GM12801 (cell line): ENCODE measurements around the gene ENPP3.

Source experiments
- TF ChIP-seq, protein P1 (sequence below): IDR thresholded peaks from one replicate; pipeline ENCODE4 v1.5.1; 2011; ENCODE audit warnings: control low read depth; ENCODE audit not compliant: insufficient read length; ENCODE audit errors: extremely low read depth

Gene ENPP3

GRCh38 chr6:131770776-131771175 is 133.7 kb downstream of the ENPP3 start:
- TF ChIP-seq, protein P1, sequence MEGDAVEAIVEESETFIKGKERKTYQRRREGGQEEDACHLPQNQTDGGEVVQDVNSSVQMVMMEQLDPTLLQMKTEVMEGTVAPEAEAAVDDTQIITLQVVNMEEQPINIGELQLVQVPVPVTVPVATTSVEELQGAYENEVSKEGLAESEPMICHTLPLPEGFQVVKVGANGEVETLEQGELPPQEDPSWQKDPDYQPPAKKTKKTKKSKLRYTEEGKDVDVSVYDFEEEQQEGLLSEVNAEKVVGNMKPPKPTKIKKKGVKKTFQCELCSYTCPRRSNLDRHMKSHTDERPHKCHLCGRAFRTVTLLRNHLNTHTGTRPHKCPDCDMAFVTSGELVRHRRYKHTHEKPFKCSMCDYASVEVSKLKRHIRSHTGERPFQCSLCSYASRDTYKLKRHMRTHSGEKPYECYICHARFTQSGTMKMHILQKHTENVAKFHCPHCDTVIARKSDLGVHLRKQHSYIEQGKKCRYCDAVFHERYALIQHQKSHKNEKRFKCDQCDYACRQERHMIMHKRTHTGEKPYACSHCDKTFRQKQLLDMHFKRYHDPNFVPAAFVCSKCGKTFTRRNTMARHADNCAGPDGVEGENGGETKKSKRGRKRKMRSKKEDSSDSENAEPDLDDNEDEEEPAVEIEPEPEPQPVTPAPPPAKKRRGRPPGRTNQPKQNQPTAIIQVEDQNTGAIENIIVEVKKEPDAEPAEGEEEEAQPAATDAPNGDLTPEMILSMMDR, result no peak

DNA sequence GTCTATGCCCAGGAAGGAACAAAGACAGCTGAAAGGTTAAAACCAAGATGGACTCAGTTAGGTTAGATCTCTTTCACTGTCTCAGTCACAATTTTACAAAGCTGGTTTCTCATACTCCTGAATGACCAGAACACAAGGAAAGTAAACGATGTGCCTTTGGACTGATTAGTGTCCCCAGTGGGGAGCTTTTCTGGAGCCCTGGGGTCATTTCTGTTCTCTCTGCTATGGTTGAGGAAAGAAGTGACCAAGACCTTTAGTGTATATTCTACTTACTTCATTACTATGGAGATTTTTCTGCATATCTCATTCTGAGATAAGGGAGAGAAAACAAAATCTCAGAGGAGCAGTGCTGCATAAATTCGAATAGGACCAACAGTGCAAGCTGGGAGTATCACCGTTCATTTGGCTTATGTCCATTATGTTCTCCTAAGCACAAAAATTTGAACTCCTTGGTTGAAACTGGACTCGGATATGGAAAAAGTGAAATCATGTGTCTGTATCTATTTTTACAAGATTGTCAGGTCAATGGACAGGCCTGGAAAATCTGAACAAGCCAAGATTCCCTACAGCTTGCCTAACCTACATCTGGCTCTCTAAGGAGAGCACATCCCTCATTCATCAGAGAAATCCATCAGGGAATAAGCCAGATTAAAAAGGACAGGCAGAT is 136.3 kb downstream of the ENPP3 start:
- TF ChIP-seq, protein P1, result no peak

DNA sequence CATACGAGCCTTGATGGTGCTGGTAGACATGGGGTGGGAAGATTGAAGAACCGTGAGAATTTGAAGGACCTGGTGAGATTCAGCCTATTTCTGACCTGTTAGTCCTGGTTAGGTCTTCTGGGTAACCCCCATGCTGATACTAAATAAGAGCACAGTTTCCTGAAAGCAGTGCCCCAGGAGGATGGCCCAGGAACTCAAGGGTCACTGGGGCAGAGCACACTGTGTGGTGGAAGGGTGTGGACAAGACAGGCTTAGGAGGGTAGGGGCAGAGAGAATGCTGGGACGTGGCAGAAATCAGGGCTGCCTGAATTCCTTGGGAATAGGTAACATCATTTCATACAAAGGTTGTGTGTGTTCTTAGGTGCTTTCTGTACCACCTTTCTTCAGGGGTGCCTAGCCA is 138.8 kb downstream of the ENPP3 start:
- TF ChIP-seq, protein P1, result no peak

GRCh38 chr6:131776985-131777384 is 139.9 kb downstream of the ENPP3 start:
- TF ChIP-seq, protein P1, result no peak

DNA sequence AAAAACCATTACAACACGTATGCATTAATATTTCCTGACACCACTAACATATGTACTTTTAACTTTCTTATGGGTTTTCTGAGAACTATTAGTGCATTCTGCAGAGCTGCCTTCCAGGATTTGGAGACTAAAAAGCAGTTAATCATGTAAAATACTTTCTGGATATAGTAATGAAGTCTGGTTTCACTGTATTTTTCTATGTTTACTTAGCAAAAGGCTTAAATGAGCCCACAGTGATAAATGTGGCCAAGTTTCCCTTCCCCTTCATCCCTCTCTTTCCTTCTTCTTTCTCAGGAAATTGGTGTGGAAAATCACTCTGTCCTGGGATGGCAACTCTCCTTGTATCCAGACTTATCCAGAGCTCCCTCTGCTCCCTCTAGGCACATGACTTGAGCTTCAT is 141.1 kb downstream of the ENPP3 start:
- TF ChIP-seq, protein P1, result no peak

DNA sequence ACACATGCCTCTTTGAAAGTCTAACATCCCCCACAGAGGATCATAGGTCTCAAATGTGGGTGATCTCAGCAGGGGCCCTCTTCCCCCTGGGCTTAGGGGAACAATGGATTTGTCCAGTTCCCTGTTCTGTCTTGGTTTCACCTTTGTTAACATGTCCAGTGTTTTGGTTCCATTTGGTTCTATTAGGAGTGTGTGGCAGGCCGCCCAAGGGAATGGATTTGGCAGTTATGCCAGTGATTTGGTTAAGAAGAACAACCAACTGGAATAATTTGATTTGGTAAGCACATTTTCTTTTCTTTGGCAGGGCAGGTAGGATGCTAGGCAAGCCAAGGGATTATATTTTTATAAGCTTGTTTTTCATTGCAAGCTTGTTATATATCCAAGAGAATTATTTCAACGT is 142.2 kb downstream of the ENPP3 start:
- TF ChIP-seq, protein P1, result no peak

GRCh38 chr6:131780600-131780999 is 143.5 kb downstream of the ENPP3 start:
- TF ChIP-seq, protein P1, result no peak
